IPS-NIHi7 (cell line): ENCODE measurements around the gene DCUN1D3.
"Not testable (repeated sequence)": the region's sequence is repeated elsewhere in the genome, so short reads cannot be mapped to it uniquely, and the experiment has no call there.

Experiments used
- DNase-seq: peaks from one replicate; pipeline ENCODE4 v3.0.0; 2012; ENCODE audit warnings: mixed read lengths; ENCODE audit errors: extremely low spot score

Gene DCUN1D3

DNA sequence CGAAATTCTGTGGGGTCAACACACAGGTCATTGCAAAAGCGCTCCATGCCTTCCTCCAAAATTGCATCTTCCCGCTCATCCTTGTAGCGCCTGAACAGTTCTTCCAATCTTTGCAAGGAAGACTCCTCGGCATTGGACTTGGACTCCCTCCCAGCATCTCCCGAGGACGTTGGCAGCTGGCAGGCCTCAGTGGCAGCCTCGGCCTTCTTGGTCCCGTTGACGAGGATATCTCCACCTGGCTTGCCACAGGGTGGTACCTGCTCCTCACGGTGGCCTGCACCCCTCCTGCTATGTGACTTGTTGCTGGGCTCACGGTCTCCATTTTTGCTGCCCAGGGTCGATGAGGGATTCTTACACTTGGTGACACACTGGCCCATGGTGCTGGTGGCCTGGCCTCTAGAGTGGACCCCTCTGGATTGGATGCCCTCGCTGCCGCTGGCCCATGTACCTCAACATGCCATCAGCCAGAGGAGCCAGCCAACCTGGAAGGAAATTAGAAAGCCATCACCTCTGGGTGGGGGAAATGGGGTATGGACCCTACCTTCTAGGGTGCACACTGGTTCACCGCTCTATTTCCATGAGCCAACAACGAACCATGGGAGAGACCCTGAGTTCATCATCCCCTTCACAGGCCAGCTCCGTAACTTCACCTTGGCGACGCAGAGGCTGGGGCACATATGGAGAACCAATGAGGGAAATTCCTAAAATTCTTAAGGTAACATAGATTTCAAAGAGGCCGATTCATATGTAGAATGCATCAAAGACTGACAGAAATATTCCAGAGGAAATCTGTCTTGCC is 37.8 kb downstream of the DCUN1D3 start:
- no peak for DNase-seq

DNA sequence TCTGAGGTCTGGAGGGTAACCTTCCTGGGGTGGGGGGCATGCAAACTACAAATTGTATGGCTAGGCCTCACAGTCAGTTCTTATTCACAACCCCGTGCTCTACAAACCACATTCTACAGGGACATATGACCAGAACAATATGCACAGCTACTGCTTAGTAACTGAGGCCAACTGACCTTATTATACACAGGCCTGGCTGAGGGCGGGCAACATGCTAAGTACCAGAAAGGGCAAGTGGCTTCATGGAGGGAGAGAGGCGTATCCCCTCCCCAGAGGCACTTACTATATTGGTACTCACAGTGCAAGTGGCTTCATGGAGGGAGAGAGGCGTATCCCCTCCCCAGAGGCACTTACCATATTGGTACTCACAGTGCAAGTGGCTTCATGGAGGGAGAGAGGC is 39.2 kb downstream of the DCUN1D3 start:
- DNase-seq, result not testable (repeated sequence)

DNA sequence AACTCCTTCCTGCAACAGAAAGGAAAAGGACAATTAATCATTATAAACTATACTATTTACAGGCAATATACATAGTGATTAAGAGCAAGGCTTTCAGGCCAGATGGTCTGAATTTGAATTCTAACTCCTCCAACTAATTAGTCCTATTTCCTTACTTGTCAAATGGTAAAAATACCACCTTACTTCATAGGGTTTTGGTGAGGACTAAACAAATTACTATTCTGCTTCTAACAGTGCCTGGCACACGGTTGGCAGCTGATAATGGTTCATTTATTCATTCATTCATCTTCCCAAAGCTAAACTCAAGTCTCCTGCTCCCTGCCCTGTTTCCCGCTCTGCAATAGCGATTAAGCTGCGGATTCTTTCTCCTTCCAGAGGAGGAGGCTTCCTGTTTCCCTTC is 39.8 kb downstream of the DCUN1D3 start:
- DNase-seq, result no peak

DNA sequence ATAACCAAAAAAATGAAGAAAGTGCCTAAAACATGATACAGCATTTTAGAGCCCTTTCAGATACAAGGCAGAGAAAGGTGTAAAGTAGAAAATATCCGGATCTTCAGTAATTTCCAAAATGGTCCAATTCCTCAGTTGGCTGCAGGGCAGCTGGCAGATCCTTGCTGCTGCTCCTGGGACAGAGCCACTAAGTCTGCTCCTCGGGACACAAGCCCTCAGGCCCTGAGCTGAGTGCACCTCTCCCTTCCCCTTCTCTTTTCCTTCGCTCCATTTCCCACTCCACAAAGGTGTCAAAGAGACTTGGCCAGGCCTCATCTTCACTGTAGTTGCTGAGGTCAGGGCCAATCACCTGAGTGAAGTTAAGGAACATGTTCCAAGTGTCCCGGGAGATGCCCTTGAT is 40.5 kb downstream of the DCUN1D3 start:
- DNase-seq, result no peak

DNA sequence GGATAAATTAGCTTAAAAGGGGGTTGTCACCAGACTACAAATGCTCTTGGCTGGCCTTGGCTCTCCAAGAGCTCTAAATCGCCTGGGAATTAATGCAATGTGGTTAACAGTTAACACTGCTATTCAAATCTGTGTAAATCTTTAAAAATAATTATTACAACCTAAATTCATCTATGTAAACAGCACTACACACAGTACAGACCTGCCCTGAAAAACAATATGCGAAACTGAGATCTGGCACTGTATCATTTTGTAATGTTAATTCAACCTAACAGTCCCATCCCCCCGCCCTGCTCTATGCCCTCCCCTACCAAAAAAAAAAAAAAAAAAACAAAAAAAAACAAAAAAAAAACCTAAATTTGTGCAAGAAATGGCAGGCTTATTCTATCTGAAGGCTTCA is 40.9 kb downstream of the DCUN1D3 start:
- no peak for DNase-seq

DNA sequence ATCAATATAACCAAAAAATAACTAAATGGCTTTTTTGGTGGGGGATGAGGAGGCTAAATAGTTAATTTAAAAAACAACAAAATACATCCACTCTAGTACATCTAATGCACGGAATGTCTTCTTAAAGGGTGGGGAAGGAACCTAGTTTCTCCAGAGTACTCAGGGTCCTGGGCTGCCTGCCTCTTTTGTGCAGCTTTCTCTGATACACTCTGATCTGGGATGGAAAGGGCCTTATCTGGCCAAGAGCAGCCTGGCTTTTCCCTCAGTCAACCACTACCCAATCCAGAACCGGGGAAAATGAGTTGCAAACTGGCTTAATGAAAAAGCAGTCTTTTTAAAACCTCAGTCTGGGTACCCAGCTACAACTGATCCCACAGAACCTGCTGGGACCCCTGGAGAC is 42.9 kb downstream of the DCUN1D3 start:
- DNase-seq, result no peak

DNA sequence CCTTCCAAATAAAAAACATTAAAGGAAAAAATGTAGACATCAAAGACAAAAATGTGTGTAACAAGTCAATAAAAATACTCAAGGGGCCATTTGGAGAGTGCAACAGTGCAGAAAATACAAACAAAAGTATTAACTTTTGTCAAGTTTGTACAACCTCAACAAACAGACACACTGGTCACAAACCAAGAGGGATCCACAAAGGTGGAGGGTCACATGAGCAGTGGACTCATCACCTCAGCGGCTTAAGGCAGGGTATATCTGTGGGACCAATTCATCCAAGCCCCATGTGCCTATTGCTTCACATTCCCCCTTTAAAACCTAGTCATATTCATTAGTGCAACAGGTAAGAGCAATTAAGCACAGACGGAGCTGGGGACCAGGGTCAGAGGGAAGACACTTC is 45.2 kb downstream of the DCUN1D3 start:
- DNase-seq, result no peak

DNA sequence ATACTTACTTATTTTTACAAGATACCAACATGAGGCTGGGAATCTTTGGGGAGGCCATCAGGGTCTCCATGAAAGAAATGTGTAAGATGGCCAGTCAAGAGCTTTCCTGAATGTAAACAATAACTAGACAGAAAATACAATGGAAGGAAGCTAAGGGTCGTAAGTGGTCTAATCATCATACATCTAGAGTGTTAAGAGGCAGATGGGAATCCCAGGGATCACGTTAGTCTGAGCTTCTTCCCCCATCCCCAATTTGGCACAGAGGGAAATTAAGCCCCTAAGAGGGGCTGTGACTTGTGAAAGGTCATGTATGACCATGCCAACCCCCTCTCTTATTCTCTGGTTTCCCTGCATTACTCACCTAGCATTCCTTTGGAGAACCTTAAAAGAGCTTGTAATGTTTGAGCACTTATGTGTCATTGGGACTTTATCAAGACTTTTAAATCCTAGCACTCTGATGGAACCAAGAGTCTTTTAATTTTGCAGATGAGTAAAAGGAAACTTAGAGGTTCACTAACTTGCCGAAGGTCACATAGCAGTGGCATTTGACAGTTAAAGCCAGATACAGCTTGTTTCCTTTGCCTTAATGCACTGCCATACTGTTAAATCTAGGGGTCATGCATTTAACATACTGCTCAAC is 46.1 kb downstream of the DCUN1D3 start:
- no peak for DNase-seq

DNA sequence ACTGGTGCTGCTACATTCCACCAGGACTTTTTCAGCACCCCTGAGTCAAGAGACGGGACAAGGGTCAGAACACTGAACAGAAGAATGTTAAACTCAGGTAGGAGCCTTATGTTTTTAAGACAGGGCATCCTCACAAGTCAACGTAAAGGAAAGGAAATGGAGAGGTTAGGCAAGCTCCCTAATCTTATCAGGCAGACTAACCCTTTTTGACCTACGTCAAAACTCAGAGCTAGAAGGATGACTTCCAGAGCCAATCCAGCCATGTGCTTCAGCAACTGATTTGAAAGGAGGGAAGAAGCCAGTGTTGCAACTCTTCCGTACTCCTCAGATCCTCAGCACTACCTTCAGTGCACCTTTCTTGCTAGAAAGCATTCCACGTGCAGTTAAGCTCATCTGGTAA is 47.0 kb downstream of the DCUN1D3 start:
- no peak for DNase-seq

DNA sequence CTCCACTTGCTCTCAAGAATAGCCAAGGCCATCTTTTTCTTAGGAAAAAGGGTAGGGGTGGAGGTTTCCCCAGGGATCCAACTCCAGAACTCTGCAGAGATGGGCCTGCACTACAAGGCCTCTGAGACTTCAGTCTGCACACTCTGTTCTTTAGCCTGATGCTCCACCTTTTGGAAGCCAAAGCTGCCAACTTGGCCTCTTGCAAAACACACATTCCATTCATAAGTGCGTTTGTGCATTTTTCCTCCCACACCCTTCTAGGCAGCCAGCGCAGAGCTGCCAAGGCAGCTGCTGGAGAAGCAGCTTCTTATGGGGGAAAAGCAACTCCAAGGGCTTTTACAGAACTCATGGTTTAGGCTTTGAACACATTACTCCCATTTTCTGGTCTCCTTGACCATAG is 48.6 kb downstream of the DCUN1D3 start:
- DNase-seq, result no peak

DNA sequence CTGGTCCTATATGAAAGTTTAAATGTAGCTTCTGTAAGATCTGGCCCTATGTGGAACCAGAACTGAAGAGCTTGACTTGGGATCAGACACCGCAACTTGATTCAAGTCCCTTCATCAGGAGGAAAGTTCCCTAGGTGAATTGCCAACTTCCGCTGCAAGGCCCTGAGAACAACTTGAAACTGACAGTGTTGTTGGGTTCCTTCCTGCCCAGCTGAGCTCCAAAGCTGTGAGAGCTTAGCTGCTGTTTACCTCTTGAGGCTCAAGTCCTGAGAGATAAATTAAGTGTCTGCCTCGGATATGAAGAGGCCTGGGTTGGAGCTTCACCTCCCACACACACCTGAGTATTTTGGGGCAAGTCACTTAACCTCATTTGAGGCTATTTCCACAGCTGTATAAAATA is 49.2 kb downstream of the DCUN1D3 start:
- DNase-seq, result no peak

DNA sequence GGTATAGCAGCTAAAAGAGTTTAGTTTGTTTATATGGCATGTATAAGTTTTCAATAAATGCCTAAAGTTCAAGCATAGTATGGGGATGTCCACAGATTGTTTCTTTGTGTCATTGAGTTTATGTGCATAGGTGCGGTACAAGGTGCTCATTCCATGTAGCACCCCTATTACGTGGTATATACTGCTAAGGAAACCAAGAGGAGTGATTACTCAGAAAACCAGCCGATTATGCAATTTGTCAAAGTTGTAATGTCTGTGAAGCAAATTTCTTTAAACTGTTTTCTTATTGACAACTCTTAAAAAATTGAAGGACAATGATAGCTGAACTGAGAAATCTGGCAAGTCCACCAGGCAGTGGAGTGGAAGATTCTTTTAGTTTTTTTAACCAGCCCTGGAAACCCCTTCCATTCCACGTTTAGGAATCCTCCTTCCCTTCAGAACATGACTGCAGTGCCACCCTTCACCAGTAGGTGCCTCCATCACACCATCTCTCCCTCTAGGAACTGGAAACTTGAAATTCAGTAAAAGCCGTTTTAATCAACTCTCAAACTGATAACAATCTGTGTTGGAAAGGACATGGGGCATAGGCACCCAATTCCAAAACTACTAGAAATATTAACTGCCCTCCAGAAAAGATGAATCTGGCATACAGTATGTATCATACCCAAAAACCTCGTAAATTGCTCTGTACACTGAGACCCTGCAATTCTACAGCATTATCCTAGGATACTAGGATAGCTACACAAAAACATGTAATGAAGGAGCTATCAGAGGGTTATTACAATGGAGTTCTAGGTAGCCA is 50.4 kb downstream of the DCUN1D3 start:
- DNase-seq, result peak; percentile 59

DNA sequence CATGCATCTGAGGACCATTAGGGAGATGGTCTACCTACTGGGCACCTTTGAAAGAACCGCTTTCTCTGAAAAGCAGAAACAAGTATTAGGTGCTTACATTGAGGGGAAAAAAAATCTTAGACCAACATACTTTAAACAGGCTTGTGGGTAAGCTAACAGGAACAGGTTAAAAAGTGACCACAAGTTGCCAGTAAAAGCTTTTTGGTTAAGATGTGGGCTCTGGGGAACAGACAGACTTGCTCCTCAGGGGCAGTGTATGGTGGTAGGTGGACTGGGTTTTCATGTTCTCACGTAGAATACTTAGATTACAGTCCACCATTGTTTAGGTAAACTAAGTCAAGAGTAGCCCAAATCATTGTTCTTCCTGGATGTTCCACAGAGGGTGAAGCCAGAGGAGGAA is 52.6 kb downstream of the DCUN1D3 start:
- DNase-seq, result no peak

DNA sequence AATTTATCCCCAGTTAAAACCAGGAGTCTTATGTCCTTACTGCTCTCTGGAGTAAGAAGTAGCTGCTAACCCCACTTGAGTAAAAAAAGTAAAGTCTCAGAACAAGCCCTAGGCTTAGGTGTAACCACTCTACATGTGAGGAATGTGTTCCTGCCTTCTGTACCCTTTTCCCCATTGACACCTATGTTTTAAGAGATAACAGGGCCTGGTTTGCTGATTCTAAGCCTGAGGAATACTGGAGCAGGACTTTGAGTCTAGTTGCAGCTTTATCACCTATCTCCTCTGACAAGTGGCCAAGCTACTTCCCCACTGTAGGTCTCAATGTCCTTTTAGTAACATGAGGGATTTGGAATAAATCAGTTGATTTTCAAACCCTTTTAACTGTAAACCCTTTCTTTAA is 53.6 kb downstream of the DCUN1D3 start:
- no peak for DNase-seq

DNA sequence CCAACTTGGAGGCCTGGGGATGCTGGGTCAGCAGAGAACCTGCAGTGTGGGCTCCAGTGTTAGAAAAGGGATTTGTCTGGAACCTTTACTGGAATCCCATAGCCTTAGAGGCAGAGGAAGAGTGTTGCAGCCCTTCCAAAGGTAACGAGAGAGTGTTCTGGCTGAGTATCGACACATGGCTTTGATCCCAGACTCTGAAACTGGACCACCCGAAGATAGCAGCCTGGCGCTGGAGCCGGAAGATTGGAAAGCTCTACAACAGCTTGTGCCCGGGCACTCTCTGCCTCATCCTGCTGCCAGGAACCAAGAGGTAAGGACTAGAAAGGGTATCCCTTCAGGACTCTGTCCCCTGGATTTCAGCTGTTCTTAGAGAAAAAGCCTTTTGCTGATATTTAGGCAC is 54.1 kb downstream of the DCUN1D3 start:
- no peak for DNase-seq

DNA sequence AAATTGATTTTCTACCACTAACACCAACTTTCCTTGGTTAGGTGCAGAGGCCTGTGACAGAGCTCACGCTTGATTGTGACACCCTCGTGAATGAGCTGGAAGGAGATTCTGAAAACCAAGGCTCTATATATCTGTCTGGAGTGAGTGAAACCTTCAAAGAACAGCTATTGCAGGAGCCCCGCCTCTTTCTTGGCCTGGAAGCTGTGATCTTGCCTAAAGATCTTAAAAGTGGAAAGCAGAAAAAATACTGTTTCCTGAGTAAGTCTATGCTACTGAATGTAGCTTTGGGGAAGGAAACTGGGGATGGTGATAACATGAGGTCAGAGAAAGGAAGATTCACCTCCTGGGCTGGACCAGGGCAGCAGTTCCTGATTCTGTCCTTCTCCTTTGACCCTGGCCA is 55.6 kb downstream of the DCUN1D3 start:
- DNase-seq, result no peak

DNA sequence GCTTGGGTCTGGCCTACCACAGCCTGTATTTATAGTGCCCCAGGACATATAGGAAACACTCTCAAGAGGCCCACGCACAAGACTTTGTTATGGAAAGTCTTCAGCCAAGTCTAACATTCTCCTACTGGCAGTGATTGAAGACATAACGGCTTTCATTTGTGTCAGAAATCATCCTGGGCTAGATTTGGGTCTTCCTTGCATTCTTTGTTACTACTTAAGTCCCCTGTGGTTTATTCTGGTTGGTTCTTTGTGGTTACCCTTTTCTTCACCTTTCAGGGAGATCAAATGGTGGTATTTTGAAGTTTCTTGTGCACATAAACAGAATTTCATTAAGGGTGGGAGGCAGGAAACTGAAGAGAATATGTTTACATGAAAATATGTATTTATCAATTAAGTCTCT is 56.1 kb downstream of the DCUN1D3 start:
- no peak for DNase-seq

DNA sequence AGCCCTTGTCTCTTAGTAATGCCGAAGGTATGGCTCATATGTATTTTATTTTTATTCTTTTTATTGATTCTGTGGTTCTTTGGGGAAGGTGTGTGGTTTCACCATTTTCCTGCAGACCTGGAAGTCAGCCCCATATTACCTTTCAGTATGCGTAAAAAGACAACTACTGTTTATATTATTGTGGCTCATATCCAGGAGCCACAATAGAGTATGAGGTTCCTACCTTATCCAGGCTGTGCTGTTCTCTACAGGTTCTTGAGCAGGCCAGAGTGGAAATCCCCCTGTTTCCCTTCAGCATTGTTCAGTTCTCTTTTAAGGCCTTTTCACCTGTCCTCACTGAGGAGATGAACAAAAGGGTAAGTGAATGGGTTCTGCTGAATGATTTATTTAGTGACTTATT is 60.7 kb downstream of the DCUN1D3 start:
- no peak for DNase-seq

DNA sequence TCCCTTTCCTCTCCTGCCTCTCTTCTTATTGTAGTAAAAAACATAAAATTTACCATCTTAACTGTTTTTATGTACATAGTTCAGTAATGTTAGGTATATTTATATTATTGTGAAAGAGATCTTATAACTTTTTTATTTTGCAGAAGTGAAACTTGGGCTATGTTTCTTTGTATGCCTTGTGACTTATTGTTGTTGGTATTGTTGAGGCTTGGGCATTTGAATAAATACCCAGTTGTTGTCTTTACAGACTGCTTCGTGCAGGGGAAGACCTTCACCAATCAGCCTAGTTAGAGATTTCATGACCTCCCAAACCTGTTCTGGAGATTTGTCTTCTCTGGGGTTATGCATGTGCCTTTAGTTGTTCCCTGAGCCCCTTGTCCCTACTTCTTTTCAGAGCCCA is 61.9 kb downstream of the DCUN1D3 start:
- DNase-seq, result no peak

DNA sequence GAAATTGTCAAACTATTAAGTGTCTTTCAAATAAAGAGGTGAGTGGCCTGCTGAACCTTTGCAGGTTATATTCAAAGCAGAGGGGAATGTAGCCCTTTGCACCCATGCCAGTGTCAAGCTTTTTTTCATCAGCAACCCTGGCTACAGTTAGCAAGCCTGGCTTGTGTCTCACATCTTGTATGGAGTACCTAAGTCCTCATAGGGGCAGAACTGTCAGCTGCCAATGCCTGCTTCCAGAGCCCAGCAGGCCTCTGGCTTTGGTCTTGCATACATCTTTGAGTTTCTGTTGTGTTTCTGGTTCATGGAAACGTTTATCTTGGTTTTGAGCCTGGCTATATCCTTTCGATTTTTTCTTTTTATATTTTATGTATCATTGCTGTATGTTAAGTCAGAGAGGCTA is 67.1 kb downstream of the DCUN1D3 start:
- no peak for DNase-seq

DNA sequence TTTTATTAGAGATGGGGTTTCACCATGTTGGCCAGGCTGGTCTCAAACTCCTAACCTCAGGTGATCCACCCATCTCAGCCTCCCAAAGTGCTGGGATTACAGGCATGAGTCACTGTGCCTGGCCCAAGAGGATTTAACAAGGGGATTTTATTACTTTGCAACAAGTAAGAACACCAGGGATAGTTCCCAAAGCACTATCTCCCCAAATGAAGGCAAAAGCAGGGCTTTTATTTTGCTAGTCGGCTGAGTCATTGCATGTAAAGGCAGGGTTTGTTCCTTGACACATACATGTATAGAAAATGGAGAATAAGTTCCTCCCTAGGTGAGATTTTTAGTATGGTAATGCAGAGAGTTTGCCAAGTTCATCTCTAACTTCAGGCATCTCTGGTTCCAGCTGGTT is 69.8 kb downstream of the DCUN1D3 start:
- DNase-seq, result no peak

DNA sequence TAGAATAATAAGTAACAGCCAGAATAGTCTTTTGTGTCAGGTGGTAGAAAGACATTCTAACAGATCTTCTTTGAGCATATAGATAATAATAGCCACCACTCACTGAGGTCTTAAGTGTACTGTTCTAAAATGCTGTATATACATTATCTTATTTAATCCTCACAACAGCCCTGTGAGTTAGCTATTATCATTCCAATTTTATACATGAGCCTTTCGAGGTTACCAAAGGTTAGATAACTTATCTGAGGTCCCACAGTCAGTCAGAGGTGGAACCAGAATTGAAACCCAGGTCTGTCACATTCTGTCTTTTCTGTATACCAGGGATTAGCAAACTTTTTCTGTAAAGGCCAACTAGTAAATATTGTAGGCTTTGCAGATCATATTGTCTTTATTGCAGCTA is 70.6 kb downstream of the DCUN1D3 start:
- no peak for DNase-seq

DNA sequence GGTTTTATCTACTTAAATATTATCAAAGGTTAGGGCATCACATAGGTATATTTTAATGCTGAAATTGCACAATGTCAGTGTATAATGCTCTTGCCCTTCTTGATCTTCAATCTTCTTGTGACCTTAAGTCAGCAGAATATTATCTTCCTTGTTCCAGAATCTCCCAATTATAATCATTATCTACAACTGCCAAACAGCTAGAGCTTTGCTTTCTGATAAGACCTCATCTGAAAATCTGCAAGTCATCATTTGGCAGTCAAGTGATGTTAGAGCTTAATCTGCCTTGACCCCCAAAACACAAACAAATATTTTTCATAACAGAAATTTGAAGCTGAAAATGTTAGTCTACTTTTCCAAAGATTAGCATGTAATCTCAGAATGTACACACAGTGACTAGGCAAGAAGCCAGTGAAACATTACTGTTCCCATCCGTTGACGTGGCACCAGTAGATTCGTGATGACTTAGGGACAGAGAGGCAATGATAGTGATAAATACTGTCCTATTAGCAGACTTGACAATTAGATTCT is 74.1 kb downstream of the DCUN1D3 start:
- no peak for DNase-seq
